Pancreas (tissue), 10 donors: ENCODE results near the gene FARS2. TPM values are rescaled to one million over a fixed set of nuclear protein-coding genes. Genes with fewer than 3 reads are reported as not detected.

Source experiments
- ATAC-seq, 4 donors: fragments of 200-7000 bp; cut with Tn5 transposase; one replicate each; pipeline versions ENCODE4 v1.8.0 to v1.9.1; 2020; ENCODE audit warnings: mild to moderate bottlenecking in 4 of 4, moderate library complexity in 4 of 4
- DNase-seq, 6 donors: peaks; one replicate each; pipeline ENCODE4 v3.0.0-alpha.2; 2020
- FAIRE-seq: peaks from 2 replicates; lab custom pipeline; 2012; peaks lifted over from hg19 to GRCh38; lab: Jason Lieb, UNC
- H3K27ac ChIP-seq, 4 donors: fragments of 200-600 bp; sonication (generic); 1 replicate in 3 of 4; 2 replicates in 1 of 4; pipeline versions ENCODE4 v1.5.0 to v1.8.0; 2020
- H3K27me3 ChIP-seq, 4 donors: fragments of 200-600 bp; one replicate each; pipeline ENCODE4 v1.8.0; 2021
- H3K36me3 ChIP-seq, 3 donors: fragments of 200-600 bp; sonication (generic) in 1 of 3; one replicate each; pipeline versions ENCODE4 v1.5.0 to v1.8.0; 2020 to 2021
- H3K4me1 ChIP-seq, 3 donors: fragments of 200-600 bp; one replicate each; pipeline ENCODE4 v1.8.0; 2021
- H3K4me3 ChIP-seq, 4 donors: fragments of 200-600 bp; sonication (generic) in 2 of 4; one replicate each; pipeline versions ENCODE4 v1.5.0 to v1.8.0; 2020 to 2021
- H3K9me3 ChIP-seq, 4 donors: fragments of 200-600 bp; one replicate each; pipeline ENCODE4 v1.8.0; 2021
- WGBS, 2 donors: extraction: QIAGEN DNeasy Blood & Tissue Kit; methylation state at CpG; one replicate each; pipeline ENCODE4 v1.1.7; 2013; 5-methylcytosine and 5-hydroxymethylcytosine counted together
- intact Hi-C, 3 donors: fragments of 100-400 bp; cut with DNase I; formaldehyde crosslinking; loops; one replicate each; pipeline versions ENCODE4 v1.11.1 to v1.14.2; 2022
- polyA plus RNA-seq, 2 donors: library from polyadenylated mRNA; stranded (reverse); fragments of 200-250 nt; gene quantifications; one replicate each; pipeline ENCODE4 v1.2.3, GENCODE V29; 2013
- total RNA-seq, 6 donors: library from RNA; stranded (reverse); fragmentation: NEBNext Ultra II Directional in 4 of 6; extraction: Animal tissue kit (Norgen Biotek cat#: 25700) in 4 of 6; gene quantifications; one replicate each; pipeline versions ENCODE4 v1.2.1 to v1.2.4, GENCODE V29; 2021 to 2023
- TF ChIP-seq, protein P1 (sequence below), 4 donors: fragments of 200-600 bp; sonication (generic) in 3 of 4; IDR thresholded peaks; one replicate each; pipeline versions ENCODE4 v1.5.0 to v1.8.0; 2021; ENCODE audit warnings: antibody characterized with exemption in 4 of 4
- donor health status: healthy with polysubstance abuse.
- donor health status: DM: no; HTN: no; CAD: no; lungs with moderate emphysema.
- donor health status: DM: no; HTN: no; CAD: no.
- donor health status: control.
- donor health status: control.
- donor health status: Bipolar disorder and iron deficiency.
- donor health status: DM: yes; HTN: yes; CAD: no.
- donor health status: DM: no; HTN: no; CAD: no.
- donor health status: DM: no; HTN: no; CAD: no.
- donor health status: DM: yes; HTN: yes; CAD: no.

The FARS2 gene
- total and polyA plus RNA-seq, 8 donors: 4.1 to 10.3 (median 7.5) TPM

DNA sequence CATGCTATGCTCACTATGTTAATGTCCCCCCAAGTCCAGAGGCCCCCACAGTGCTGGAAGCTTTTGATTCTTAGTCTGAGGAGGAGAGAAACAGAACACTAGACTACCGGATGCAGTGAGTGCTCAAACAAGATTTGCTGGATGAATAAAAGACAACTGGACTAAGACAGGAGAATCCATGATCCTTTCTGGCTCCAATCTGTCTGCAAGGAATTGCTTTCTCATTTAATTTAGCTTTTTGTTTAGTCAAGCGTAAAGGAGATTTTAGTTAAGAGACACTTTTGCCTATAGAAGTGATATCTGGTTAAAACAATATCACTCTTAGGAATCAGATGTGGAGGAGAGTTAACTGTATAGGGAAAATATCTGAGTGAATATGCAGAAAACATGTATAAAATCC is 14.1 kb upstream of the FARS2 start:
- DNase-seq (no peak), FAIRE-seq (no peak), ATAC-seq (no peak)
- H3K9me3 ChIP-seq: no peaks in the 10 kb centered on the region
- H3K27me3 ChIP-seq: no peaks in the 10 kb centered on the region
- 90 to 96% methylated on average over 2 of the region's 2 CpGs for WGBS, 2 donors
- TF ChIP-seq, protein P1, sequence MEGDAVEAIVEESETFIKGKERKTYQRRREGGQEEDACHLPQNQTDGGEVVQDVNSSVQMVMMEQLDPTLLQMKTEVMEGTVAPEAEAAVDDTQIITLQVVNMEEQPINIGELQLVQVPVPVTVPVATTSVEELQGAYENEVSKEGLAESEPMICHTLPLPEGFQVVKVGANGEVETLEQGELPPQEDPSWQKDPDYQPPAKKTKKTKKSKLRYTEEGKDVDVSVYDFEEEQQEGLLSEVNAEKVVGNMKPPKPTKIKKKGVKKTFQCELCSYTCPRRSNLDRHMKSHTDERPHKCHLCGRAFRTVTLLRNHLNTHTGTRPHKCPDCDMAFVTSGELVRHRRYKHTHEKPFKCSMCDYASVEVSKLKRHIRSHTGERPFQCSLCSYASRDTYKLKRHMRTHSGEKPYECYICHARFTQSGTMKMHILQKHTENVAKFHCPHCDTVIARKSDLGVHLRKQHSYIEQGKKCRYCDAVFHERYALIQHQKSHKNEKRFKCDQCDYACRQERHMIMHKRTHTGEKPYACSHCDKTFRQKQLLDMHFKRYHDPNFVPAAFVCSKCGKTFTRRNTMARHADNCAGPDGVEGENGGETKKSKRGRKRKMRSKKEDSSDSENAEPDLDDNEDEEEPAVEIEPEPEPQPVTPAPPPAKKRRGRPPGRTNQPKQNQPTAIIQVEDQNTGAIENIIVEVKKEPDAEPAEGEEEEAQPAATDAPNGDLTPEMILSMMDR (IDR thresholded peaks at IDR 0.05): no peak
- no peaks in the 10 kb centered on the region for H3K36me3 ChIP-seq
- H3K4me3 ChIP-seq: no peak overlapping the region
- intact Hi-C loops: no loop called here
- H3K4me1 ChIP-seq: peaks cover 0 to 20% (median 0%) of the 10 kb centered on the region in 3 donors
- no peak overlapping the region for H3K27ac ChIP-seq

DNA sequence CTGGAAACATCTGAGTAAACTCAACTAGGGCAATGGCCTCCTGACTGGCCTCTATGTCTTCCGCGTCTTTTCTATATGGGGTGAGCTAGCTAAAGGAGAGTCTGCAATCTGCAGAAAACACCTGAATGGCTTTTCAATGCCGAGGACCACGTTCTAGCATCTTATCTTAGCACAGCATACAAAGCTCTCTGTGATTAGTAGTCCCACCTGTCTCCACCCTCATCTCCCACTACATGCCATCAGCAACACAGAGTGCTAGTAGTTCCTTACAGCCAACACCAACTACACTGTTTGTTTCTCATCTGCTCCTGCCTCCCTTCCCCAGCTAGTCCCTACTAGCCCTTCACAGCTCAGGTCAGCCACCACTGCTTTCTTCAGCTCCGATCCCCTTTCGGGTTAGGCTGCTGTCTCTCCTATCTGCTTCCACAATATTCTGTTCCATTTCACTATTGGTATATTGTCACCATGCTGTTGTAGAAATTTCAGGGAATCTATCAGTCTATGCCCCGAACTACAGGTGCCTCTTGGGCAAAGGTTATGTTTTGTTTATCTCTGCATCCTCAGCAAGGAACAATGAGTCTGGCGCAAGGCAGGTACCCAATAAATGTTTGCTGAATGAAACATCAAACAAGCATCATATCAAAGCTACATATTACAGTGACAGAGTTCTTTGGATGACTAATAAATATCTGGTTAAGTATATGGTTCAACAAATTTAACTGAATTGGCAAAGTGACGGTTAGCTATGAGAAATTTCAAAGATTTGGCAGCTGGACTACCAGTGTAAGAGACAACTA is 12.8 kb upstream of the FARS2 start:
- FAIRE-seq: no peak
- no peak overlapping the region for H3K4me3 ChIP-seq
- no peaks in the 10 kb centered on the region for H3K36me3 ChIP-seq
- H3K27me3 ChIP-seq: no peaks in the 10 kb centered on the region
- H3K9me3 ChIP-seq: no peaks in the 10 kb centered on the region
- intact Hi-C loops: no loop called here
- H3K4me1 ChIP-seq: peaks cover 0 to 20% (median 0%) of the 10 kb centered on the region in 3 donors
- TF ChIP-seq, protein P1 (IDR thresholded peaks at IDR 0.05): no peak
- H3K27ac ChIP-seq: no peak overlapping the region
- WGBS, 2 donors: 73 to 80% methylated on average over 9 of the region's 9 CpGs
- DNase-seq: no peak
- no peak for ATAC-seq

DNA sequence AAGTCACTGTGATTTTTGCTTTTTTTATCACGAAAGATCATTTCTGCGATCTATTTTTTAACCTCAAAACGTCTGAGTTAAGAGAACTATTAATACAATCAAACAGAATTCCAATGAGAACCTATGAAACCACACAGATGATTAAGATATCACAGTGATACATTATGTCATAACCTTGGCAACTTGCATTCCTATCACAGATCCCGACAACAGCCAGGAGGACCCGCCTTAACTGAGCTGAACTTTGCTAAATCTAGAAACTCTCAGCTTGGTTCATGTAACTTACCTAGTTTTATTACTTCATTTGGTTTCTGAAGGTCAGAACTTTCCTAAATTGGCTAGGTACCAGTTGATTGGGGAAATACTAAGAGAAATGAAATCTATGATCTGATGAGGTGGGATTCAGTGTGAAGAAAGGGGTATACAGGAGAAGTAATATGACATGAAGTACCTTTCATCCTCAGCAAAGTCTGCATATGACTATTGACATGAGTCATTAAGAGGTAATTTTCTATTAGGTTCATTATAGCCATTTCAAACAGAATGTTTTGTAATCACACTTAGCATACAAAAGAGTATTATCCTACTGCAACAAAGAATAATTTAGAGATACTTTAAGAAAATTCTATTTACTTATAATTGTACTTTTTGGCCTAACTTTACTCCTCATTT is 11.7 kb upstream of the FARS2 start:
- H3K27me3 ChIP-seq: no peaks in the 10 kb centered on the region
- peaks cover 0 to 20% (median 0%) of the 10 kb centered on the region in 3 donors for H3K4me1 ChIP-seq
- no peaks in the 10 kb centered on the region for H3K9me3 ChIP-seq
- H3K36me3 ChIP-seq: no peaks in the 10 kb centered on the region
- ATAC-seq: no peak
- DNase-seq: no peak
- WGBS, 2 donors: 65 to 68% methylated on average over 5 of the region's 5 CpGs
- intact Hi-C loops: no loop called here
- H3K27ac ChIP-seq: no peak overlapping the region
- FAIRE-seq: no peak
- no peak overlapping the region for H3K4me3 ChIP-seq
- TF ChIP-seq, protein P1 (IDR thresholded peaks at IDR 0.05): no peak

DNA sequence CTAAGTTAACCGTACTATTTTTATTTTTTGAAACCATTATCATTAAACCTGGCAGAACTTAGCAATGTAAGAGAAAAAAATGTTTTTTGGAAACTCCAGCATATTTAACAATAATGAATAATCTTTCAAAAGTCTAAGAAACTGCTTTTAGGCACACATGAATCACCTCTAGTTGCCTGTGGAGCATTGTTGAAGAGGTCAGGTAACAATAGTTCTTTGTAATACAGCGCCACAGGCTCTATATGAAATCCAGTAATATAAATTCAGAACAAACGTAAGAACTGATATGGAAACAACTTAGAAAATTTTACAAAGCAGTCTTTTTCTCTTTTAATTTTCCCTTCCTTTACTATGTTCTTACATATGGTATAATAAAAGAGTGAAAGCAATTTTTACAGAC is 10.9 kb upstream of the FARS2 start:
- no peaks in the 10 kb centered on the region for H3K9me3 ChIP-seq
- no peaks in the 10 kb centered on the region for H3K36me3 ChIP-seq
- ATAC-seq (no peak), FAIRE-seq (no peak), DNase-seq (no peak)
- no peak overlapping the region for H3K27ac ChIP-seq
- intact Hi-C loops: no loop called here
- 72 to 76% methylated on average over 3 of the region's 3 CpGs for WGBS, 2 donors
- no peaks in the 10 kb centered on the region for H3K27me3 ChIP-seq
- peaks cover 0 to 20% (median 0%) of the 10 kb centered on the region in 3 donors for H3K4me1 ChIP-seq
- TF ChIP-seq, protein P1 (IDR thresholded peaks at IDR 0.05): no peak
- no peak overlapping the region for H3K4me3 ChIP-seq
